GM19025 (cell line): ENCODE results near the gene PCDH1.
"Not testable (repeated sequence)": the region's sequence is repeated elsewhere in the genome, so short reads cannot be mapped to it uniquely, and the experiment has no call there.

Experiments
- ATAC-seq: cut with Tn5 transposase; IDR thresholded peaks from one replicate; pipeline ENCODE4 v1.9.1; 2021; ENCODE audit warnings: mild to moderate bottlenecking, low read depth, moderate library complexity; ENCODE audit not compliant: unreplicated experiment

PCDH1 gene

DNA sequence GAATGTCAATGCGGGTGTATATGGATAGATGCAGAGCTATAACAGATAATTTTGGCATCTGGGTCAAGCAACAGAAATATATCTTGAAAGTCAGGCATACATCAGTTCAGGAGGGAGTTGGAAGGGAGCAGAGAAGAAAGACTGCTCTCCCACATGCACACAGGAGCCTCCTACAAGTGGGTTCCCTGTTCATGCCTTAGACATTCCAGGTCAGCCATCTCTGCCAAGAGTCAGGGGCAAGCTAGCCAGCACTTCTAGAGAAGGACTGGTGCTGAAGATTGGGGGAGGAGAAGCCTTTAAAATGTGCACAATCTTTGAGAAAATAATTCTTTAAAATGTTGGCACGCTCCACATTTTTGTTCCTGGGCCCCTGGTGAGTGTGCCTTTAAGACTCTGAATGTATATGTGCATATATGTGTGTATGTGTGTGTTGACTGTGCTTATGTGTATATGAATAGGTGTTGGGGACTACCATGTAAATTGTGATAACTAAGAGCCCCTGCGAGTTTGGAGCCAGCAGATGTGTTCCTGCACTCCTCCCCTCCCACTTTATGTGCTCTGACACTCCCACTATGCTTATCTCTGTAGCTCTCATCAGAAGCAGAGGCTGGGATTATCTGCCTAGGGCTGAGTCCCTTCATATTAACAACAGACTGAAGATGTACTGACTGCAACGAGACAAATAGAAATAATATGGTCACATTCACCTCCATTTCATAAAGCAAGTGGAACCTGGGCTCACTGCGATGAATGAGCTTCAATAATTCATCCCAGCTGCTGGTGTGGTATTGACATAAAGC, 24.0 kb upstream of the PCDH1 start:
- ATAC-seq, result no peak

GRCh38 chr5:141898448-141899049, 20.3 kb upstream of the PCDH1 start:
- no peak for ATAC-seq

- ATAC-seq, result no peak
Observed at GRCh38 chr5:141897425-141897824, 19.2 kb upstream of the PCDH1 start.

DNA sequence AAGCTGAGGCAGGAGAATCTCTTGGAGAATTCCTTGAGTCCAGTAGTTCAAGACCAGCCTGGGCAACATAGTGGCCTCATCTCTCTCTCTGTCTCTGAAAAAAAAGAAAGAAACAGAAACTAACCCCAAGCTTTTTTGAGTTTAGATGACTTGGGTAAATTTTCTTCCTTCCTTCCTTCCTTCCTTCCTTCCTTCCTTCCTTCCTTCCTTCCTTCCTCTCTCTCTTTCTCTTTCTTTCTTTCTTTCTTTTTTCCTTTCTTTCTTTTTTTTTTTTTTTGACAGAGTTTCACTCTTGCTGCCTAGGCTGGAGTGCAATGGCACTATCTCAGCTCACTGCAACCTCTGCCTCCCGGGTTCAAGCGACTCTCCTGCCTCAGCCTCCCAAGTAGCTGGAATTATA, 12.2 kb upstream of the PCDH1 start:
- ATAC-seq, result not testable (repeated sequence)

GRCh38 chr5:141889282-141889871, 11.2 kb upstream of the PCDH1 start:
- ATAC-seq, result no peak

GRCh38 chr5:141883892-141884318, 5.7 kb upstream of the PCDH1 start:
- no peak for ATAC-seq

- no peak for ATAC-seq
Observed at GRCh38 chr5:141883184-141883891, 5.1 kb upstream of the PCDH1 start.

DNA sequence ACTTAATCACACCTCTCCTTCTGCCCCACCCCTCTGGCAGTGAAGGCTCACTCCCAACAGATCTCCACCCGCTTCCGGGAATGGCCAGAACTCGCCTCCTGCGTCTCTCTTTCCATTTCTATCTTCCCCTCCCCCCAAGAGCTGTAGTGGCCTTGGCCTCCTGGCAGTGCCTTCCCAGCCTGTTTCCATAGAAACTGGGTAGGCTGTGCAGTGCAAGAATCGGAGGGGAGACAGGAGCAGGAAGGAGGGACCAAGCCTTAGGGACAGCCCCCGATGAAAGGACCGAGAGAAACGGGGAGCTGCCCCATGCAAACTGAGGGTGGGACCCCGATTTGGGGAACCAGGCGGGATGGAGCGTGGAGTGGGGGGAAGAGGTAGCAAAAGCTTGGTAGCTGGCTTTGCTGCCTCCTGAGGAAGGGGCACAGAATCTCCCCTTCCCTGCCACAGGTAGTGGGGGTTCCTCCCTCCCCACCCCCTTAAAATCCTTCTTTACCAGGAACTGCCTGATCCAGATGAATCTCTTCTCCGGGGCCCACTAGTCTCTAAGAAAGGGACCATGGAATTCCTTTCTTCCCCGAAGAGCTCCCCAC, 4.5 kb upstream of the PCDH1 start:
- no peak for ATAC-seq

GRCh38 chr5:141881886-141882285, 3.7 kb upstream of the PCDH1 start:
- no peak for ATAC-seq

DNA sequence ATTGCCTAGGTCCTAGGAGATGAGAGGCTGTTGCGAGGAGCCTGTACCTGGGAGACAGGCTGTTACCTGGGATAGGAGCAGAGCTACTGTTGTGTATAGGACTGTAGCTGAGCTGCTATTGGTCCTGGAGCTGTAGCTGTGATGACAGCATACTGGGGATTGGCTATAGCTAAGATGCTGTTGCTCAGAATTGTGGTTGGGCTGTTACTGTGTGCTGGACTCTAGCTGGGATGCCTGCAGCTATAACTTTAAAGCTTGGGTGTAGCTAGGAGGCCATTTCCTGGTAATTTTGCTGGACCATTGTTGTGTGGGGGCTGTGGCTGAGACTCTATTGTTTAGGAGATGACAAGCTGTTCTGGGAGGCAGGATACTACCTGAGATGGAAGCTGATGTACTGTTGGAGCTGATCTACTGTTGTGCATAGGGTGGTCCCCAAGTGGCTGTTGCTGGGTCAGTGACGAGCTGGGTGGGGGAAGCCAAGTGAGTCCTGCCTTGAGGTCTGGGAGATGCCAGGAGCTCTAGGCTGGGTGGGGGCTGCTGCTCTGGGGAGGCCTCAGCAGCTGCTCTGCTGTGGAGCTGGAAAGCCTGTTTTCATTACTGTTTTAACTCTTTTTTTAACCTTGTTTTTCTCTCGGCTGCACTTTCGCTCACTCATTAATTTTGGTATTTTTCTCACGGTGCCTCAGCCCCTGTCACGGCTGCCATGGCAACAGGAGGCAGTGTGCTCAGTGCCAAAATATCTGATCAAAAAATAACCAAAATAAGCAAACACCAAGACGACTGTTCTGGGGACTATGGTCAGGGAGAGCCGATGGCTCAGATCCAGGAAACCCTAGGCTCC, 3.0 kb upstream of the PCDH1 start:
- ATAC-seq, result no peak

DNA sequence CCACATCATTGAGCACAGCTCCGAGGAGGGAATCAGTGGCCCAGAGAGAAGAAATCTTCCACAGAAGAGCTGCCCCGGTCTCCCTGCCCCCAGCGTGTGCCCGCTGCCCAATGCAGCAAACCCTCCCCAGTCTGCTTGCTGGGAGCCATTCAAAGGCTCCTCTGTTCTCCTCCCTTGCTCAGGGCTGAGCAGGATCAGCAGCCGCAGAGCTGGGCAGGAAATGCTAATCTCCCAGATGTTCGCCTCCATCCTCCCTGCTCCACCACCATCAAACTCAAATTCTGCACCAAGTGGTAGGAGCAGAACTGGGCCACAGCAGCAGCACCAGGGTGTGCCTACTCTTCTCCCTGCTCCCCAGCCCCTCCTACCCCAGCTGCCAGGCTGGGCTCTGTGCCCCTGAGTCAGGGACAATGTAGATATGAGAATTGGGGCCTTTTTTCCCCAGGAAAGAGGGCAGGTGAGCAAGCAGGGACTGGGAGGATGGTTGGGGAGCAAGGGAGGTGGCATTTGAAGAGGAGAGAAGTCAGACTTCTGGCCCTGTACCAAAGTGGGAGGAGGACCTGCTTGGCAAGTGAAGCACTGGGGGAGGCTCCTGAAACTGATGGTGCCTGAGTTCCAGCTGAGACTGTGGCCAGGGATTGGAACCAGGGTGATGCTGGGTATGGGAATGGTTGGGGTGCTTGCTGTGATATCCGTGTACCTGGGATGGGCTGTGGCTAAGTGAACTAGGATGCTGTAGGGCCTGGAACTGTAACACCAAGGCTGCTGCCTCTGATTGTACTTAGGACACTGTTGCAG, 1.9 kb upstream of the PCDH1 start:
- ATAC-seq, result no peak

- no peak for ATAC-seq
Observed at GRCh38 chr5:141879426-141879759, 1.2 kb upstream of the PCDH1 start.

DNA sequence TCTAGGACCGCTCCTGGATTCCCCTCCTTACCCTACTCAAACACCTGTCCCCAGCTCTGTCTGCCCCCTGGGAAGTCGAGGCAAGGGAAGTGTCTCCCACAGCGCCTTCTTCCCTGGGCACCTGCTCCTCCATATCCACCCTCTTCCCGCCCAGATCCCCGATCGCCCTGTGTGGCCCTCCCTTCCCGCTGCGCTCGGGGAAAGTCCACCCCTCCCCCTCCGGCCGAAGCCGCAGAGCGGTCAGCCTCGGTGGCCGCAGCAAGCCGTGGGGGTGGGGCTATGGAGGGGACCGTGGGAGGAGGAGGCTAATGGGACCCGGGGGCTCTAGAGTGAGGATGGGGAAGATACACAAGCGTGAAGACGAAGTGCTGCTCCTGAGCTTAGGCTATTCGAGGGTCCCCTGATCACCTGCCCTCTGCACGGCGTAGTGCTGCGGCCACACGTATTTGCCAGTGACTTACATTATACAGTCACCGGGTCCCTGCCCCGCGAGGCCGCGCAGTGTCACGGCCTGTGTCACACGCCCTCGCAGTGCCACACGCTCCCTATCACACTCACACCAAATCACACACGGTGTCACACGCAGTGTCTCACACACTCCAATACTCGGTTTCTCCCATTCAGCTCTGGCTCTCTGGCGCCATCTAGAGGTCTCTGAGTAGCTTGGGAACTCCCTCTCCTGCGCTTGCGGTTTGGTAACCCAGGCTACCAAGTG, 658 bp upstream of the PCDH1 start:
- ATAC-seq, result peak; percentile 89

GRCh38 chr5:141877356-141878185, 639 bp downstream of the PCDH1 start:
- ATAC-seq, result no peak

DNA sequence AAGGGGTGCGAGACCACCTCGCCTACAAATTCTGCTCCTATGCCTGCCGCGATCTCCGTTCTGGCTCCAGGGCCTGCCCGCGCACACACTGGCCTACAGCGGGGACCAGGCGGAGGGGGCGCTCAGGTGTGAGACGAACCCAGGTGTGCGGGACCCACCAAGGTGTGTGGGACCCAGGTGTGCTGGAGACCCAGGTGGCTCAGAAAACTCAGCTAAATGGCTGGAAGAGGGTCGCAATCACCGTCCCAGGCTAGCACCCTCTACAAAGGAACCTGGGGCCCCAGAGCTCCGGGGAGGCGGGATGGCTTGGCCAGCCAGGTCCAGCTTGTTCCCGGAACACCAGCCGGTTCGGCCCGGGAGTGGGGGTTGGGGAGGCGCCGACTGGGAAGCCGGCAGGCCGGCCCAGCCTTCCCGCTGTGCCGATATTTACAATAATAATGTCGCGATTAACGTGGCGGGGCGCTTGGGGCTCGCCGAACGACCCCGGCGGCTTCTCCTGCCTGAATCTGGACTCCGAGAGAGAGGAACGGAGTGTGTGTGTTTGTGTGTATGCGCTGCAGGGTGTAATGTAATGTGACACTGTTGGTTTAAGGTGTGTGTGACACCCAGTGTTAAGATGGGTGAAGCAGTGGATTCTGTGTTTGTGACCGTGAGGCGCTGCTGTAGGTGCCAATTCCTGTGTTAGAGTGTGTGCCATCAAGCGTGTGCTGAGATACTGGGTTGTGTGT, 1.4 kb downstream of the PCDH1 start:
- ATAC-seq, result no peak

DNA sequence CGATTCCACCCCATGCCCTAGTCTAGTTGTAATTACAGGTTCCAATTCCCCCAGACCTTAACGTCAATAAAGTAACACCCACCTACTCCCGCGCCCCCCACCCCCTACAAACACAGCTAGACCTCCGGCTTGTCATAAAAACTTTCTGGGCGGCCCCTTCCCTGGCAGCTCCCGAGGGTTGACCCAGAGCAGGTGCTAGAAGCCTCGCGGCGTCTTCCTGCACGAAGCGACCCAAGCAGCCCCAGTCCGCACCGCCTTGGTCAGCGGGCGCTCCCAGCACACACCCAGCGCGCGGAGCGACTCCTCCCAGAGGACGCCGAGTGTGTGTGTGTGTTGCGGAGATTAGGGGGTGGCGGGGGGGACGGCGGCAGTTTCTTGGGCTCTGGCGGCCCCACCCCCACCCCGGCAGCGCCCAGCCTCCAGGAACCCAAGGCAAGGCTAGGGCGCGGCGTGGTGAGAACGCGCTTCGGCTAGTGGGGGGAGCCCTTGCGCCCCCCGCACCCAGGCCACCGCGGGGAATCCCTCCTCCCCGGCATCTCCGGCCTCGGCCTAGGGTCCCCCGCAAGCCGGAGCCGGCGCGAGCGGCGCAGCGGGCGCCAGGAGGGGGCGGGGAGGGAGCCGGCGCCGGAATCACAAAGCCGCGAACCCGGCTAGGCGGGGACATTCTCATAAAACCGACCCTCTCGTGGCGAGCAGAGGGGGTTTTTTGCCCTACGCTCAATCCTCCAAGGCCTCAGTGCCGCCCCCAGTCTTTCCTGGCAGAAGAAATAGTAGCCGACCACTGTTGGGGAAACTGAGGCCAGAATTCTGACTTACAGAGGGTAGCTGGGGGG, 2.2 kb downstream of the PCDH1 start:
- no peak for ATAC-seq
